Keratinocyte (primary cell): ENCODE measurements around the gene MIER2. TPM values are rescaled to one million over a fixed set of nuclear protein-coding genes. Genes with fewer than 3 reads are reported as not detected.

ENCODE experiments used
- DNase-seq: peaks from one replicate; pipeline ENCODE4 v3.0.0-alpha.2; 2011; ENCODE audit warnings: low read depth, missing footprints, low spot score
- FAIRE-seq: peaks from 2 replicates; lab custom pipeline; 2011; peaks lifted over from hg19 to GRCh38; lab: Jason Lieb, UNC
- H2AFZ ChIP-seq: 2 replicates; pipeline ENCODE4 v1.6.0; 2012; ENCODE audit warnings: low read length, control low read depth, inconsistent platforms; ENCODE audit not compliant: control insufficient read depth
- H3K27ac ChIP-seq: 2 replicates; pipeline ENCODE4 v1.5.1; 2011; ENCODE audit warnings: low read length; ENCODE audit not compliant: control insufficient read depth, insufficient read depth
- H3K27me3 ChIP-seq: 3 replicates; pipeline ENCODE4 v1.6.0; 2011; ENCODE audit warnings: low read length; ENCODE audit not compliant: control insufficient read depth, insufficient read depth; ENCODE audit errors: extremely low read depth
- H3K36me3 ChIP-seq, 2 experiments: 2 replicates in 1 of 2; 3 replicates in 1 of 2; pipeline ENCODE4 v1.5.1; 2011; ENCODE audit warnings: low read length in 2 of 2, mild to moderate bottlenecking in 1 of 2; ENCODE audit not compliant: control insufficient read depth in 2 of 2, insufficient read depth in 2 of 2; ENCODE audit errors: extremely low read depth in 1 of 2
- H3K4me1 ChIP-seq: 3 replicates; pipeline ENCODE4 v1.5.1; 2011; ENCODE audit warnings: low read length; ENCODE audit not compliant: control insufficient read depth, insufficient read depth; ENCODE audit errors: extremely low read depth
- H3K4me2 ChIP-seq: 3 replicates; pipeline ENCODE4 v1.6.0; 2011; ENCODE audit warnings: low read depth, low read length; ENCODE audit not compliant: control insufficient read depth, insufficient read depth; ENCODE audit errors: extremely low read depth
- H3K4me3 ChIP-seq, 3 experiments: fragments of 200-600 bp in 1 of 3; sonication (generic) in 1 of 3; 2 replicates in 2 of 3; 3 replicates in 1 of 3; pipeline ENCODE4 v1.5.1; 2011 to 2016; ENCODE audit warnings: low read length in 3 of 3, mild to moderate bottlenecking in 3 of 3, control low read depth in 2 of 3, inconsistent platforms in 1 of 3, low read depth in 1 of 3, mixed read lengths in 1 of 3, mixed run types in 1 of 3, moderate library complexity in 1 of 3; ENCODE audit not compliant: control insufficient read depth in 2 of 3, insufficient read depth in 2 of 3; ENCODE audit errors: extremely low read depth in 1 of 3
- H3K79me2 ChIP-seq: 2 replicates; pipeline ENCODE4 v1.6.0; 2012; ENCODE audit warnings: low read length; ENCODE audit not compliant: control insufficient read depth, insufficient read depth
- H3K9ac ChIP-seq: 3 replicates; pipeline ENCODE4 v1.6.0; 2011; ENCODE audit warnings: low read length; ENCODE audit not compliant: control insufficient read depth, insufficient read depth; ENCODE audit errors: extremely low read depth
- H3K9me1 ChIP-seq: 3 replicates; pipeline ENCODE4 v1.6.0; 2011; ENCODE audit warnings: low read length; ENCODE audit not compliant: control insufficient read depth, insufficient read depth; ENCODE audit errors: extremely low read depth
- H3K9me3 ChIP-seq: 2 replicates; pipeline ENCODE4 v1.5.1; 2012; ENCODE audit warnings: low read depth, low read length; ENCODE audit not compliant: control insufficient read depth
- H4K20me1 ChIP-seq: 3 replicates; pipeline ENCODE4 v1.6.0; 2011; ENCODE audit warnings: low read length; ENCODE audit not compliant: control insufficient read depth, insufficient read depth; ENCODE audit errors: extremely low read depth
- CTCF ChIP-seq, 3 experiments: IDR thresholded peaks in 1 of 3; conservative IDR thresholded peaks in 1 of 3; optimal IDR thresholded peaks in 1 of 3; 2 replicates in 2 of 3; 3 replicates in 1 of 3; pipeline versions ENCODE3 to v1.5.1; 2011; ENCODE audit warnings: low read length in 3 of 3, mild to moderate bottlenecking in 3 of 3, moderate library complexity in 2 of 3, control low read depth in 1 of 3, inconsistent platforms in 1 of 3; ENCODE audit not compliant: insufficient read depth in 2 of 3; ENCODE audit errors: extremely low read depth in 1 of 3
- EZH2 ChIP-seq: IDR thresholded peaks from one replicate; pipeline ENCODE4 v1.6.1; 2012; ENCODE audit warnings: inconsistent platforms, mild to moderate bottlenecking, low read length, moderate library complexity
- dilution Hi-C: fragments of 300-500 bp; cut with MboI; formaldehyde crosslinking; loops from one replicate; pipeline ENCODE4 v1.7.0; 2020; ENCODE audit warnings: low sequenced_read_pairs; ENCODE audit not compliant: extremely low pct_ligation_motif_present
- polyA plus RNA-seq, 5 experiments: library from polyadenylated mRNA; depleted of rRNA in 3 of 5; stranded (reverse) in 3 of 5; stranded (forward) in 1 of 5; unstranded in 1 of 5; fragments of >200 nt; gene quantifications; 1 replicate in 1 of 5; 2 replicates in 3 of 5; 3 replicates in 1 of 5; pipeline versions ENCODE4 v1.2.1 to v1.2.3, GENCODE V29; 2011 to 2012; ENCODE audit warnings: missing spikeins in 2 of 5, low read depth in 1 of 5, low replicate concordance in 1 of 5

Gene MIER2
- polyA plus RNA-seq, 1 donor (not counting 4 experiments of a cell fraction or from before 2014, with no cell fraction given) = 16.3 TPM

DNA sequence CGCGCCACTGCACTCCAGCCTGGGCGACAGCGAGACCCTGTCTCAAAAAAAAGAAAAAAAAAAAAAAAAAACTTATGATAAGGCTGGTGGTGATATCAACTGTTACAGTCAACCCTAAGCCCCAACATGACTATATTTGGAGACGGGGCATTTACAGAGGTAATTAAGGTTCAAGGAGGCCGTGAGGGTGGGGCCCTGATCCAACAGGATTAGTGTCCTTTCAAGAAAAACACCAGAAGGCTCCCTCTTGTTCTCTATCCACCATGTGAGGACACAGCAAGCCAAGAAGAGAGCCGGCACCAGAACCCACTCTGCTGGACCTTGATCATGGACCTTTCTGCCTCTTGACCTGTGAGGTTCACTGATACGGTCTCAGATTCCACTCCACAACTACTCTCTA is 14.1 kb downstream of the MIER2 start:
- Histone ChIP-seq H3K27ac (no peak overlapping the region), H3K9me1 (no peaks in the 10 kb centered on the region), H3K9ac (no peak overlapping the region), H4K20me1 (no peaks in the 10 kb centered on the region), H2AFZ (no peak overlapping the region), H3K4me3 (no peak overlapping the region), H3K36me3 (peaks cover 30 to 40% of the 10 kb centered on the region in 2 experiments), H3K9me3 (peaks cover 9% of the 10 kb centered on the region), H3K27me3 (no peaks in the 10 kb centered on the region), H3K4me2 (no peak overlapping the region), H3K79me2 (peaks cover 20% of the 10 kb centered on the region), H3K4me1 (no peaks in the 10 kb centered on the region)
- dilution Hi-C loops = no loop called here
- DNase-seq (no peak), FAIRE-seq (no peak)
- TF ChIP-seq CTCF (optimal IDR thresholded peaks at IDR 0.05 in 1 of 3, IDR thresholded peaks at IDR 0.05 in 1 of 3, conservative IDR thresholded peaks at IDR 0.05 in 1 of 3; ENCODE audit: extremely low read depth in 1 of 3, insufficient read depth in 2 of 3, low read length in 3 of 3) (no peak), EZH2 (no peak)

GRCh38 chr19:329876-330275 is 14.7 kb downstream of the MIER2 start:
- no peak overlapping the region for H3K27ac ChIP-seq
- H3K27me3 ChIP-seq = no peaks in the 10 kb centered on the region
- H3K9me1 ChIP-seq = no peaks in the 10 kb centered on the region
- DNase-seq (no peak), FAIRE-seq (no peak)
- no peak overlapping the region for H3K4me2 ChIP-seq
- TF ChIP-seq EZH2 (no peak), CTCF (optimal IDR thresholded peaks at IDR 0.05 in 1 of 3, IDR thresholded peaks at IDR 0.05 in 1 of 3, conservative IDR thresholded peaks at IDR 0.05 in 1 of 3; ENCODE audit: extremely low read depth in 1 of 3, insufficient read depth in 2 of 3, low read length in 3 of 3) (no peak)
- H3K4me3 ChIP-seq = no peak overlapping the region
- H3K9ac ChIP-seq = no peak overlapping the region
- no peaks in the 10 kb centered on the region for H3K4me1 ChIP-seq
- dilution Hi-C loops = no loop called here
- peaks cover 14% of the 10 kb centered on the region for H3K79me2 ChIP-seq
- no peak overlapping the region for H2AFZ ChIP-seq
- H3K36me3 ChIP-seq = peaks cover 24 to 43% of the 10 kb centered on the region in 2 experiments
- peaks cover 9% of the 10 kb centered on the region for H3K9me3 ChIP-seq
- no peaks in the 10 kb centered on the region for H4K20me1 ChIP-seq
